Measurements from ENCODE around the gene MMP11.

MMP11 gene

GRCh38 chr22:23791738-23792645 is 19.3 kb downstream of the MMP11 start:
- H3K27me3 ChIP-seq: no peaks in the 10 kb centered on the region
- peaks cover 0 to 25% (median 15%) of the 10 kb centered on the region in 4 donors for H3K4me1 ChIP-seq
- peaks cover 33 to 56% (median 40%) of the 10 kb centered on the region in 3 donors for H3K36me3 ChIP-seq
- no peak for DNase-seq
- no peak overlapping the region for H3K27ac ChIP-seq
- no peak for TF ChIP-seq CTCF (IDR thresholded peaks at IDR 0.05)
- intact Hi-C loops (cut with DNase I; ENCODE audit: low total_unique reads): no loop called here
- no peaks in the 10 kb centered on the region for H3K9me3 ChIP-seq
- no peak overlapping the region for H3K4me3 ChIP-seq

GRCh38 chr22:23793326-23793725 is 20.7 kb downstream of the MMP11 start:
- Histone ChIP-seq H3K4me3 (no peak overlapping the region), H3K4me1 (peaks cover 0 to 16% (median 7%) of the 10 kb centered on the region in 4 donors), H3K36me3 (peaks cover 33 to 64% (median 48%) of the 10 kb centered on the region in 3 donors), H3K27me3 (no peaks in the 10 kb centered on the region), H3K27ac (no peak overlapping the region), H3K9me3 (no peaks in the 10 kb centered on the region)
- intact Hi-C loops (cut with DNase I; ENCODE audit: low total_unique reads): no loop called here
- no peak for DNase-seq
- TF ChIP-seq CTCF (IDR thresholded peaks at IDR 0.05): no peak

- H3K36me3 ChIP-seq: peaks cover 48 to 89% (median 69%) of the 10 kb centered on the region in 3 donors
- intact Hi-C loops (cut with DNase I; ENCODE audit: low total_unique reads): no loop called here
- no peak overlapping the region for H3K27ac ChIP-seq
- no peaks in the 10 kb centered on the region for H3K27me3 ChIP-seq
- no peaks in the 10 kb centered on the region for H3K4me1 ChIP-seq
- H3K4me3 ChIP-seq: no peak overlapping the region
- no peak for TF ChIP-seq CTCF (IDR thresholded peaks at IDR 0.05)
- no peaks in the 10 kb centered on the region for H3K9me3 ChIP-seq
- no peak for DNase-seq
Measured at GRCh38 chr22:23796461-23796860, 23.8 kb downstream of the MMP11 start.

- no peak overlapping the region for H3K4me3 ChIP-seq
- no peaks in the 10 kb centered on the region for H3K4me1 ChIP-seq
- no peak overlapping the region for H3K27ac ChIP-seq
- peaks cover 59 to 89% (median 73%) of the 10 kb centered on the region in 3 donors for H3K36me3 ChIP-seq
- intact Hi-C loops (cut with DNase I; ENCODE audit: low total_unique reads): no loop called here
- DNase-seq: no peak
- H3K27me3 ChIP-seq: no peaks in the 10 kb centered on the region
- TF ChIP-seq CTCF (IDR thresholded peaks at IDR 0.05): no peak
- no peaks in the 10 kb centered on the region for H3K9me3 ChIP-seq
Measured at GRCh38 chr22:23800297-23801237, 27.9 kb downstream of the MMP11 start.

GRCh38 chr22:23801238-23801821 is 28.7 kb downstream of the MMP11 start:
- TF ChIP-seq CTCF (IDR thresholded peaks at IDR 0.05): no peak
- Histone ChIP-seq H3K4me3 (no peak overlapping the region), H3K36me3 (peaks cover 61 to 89% (median 80%) of the 10 kb centered on the region in 3 donors), H3K27me3 (no peaks in the 10 kb centered on the region), H3K9me3 (no peaks in the 10 kb centered on the region), H3K4me1 (no peaks in the 10 kb centered on the region), H3K27ac (no peak overlapping the region)
- no peak for DNase-seq
- intact Hi-C loops (cut with DNase I; ENCODE audit: low total_unique reads): no loop called here
